Activated T-cell treated with anti-CD3 and anti-CD28 coated beads, Interleukin-2, amount 50 U/mL, for 4 hours (primary cell): ENCODE results near the gene EDIL3. TPM values are rescaled to one million over a fixed set of nuclear protein-coding genes. Genes with fewer than 3 reads are reported as not detected.
"Not testable (repeated sequence)": the region's sequence is repeated elsewhere in the genome, so short reads cannot be mapped to it uniquely, and the experiment has no call there.

ENCODE experiments used
- ATAC-seq, 2 donors: fragments of 200-7000 bp; cut with Tn5 transposase; one replicate each; pipeline ENCODE4 v1.10.0; 2021
- DNase-seq: peaks from one replicate; pipeline ENCODE4 v3.0.0-alpha.2; 2020
- H3K27me3 Mint-ChIP-seq: one replicate; pipeline ENCODE4 v1.8.0; 2021; ENCODE audit warnings: low read depth, mixed read lengths
- H3K36me3 Mint-ChIP-seq: one replicate; pipeline ENCODE4 v1.8.0; 2022; ENCODE audit warnings: mixed read lengths; ENCODE audit not compliant: insufficient read depth
- H3K4me1 Mint-ChIP-seq: one replicate; pipeline ENCODE4 v1.8.0; 2021; ENCODE audit warnings: low read depth, mixed read lengths
- H3K4me3 Mint-ChIP-seq: one replicate; pipeline ENCODE4 v1.8.0; 2021; ENCODE audit warnings: mild to moderate bottlenecking, moderate library complexity, mixed read lengths
- H3K9me3 Mint-ChIP-seq: one replicate; pipeline ENCODE4 v1.8.0; 2021; ENCODE audit warnings: mixed read lengths
- total RNA-seq, 3 donors: library from RNA; stranded (reverse); gene quantifications; one replicate each; pipeline ENCODE4 v1.2.1, GENCODE V29; 2021

EDIL3 gene
- total RNA-seq, 3 donors from 2014 or later, result 0.15 to 0.27 TPM; not detected in 1

- no peak for DNase-seq
- Mint-ChIP-seq H3K4me3 (no peak overlapping the region), H3K4me1 (no peaks in the 10 kb centered on the region), H3K27me3 (no peaks in the 10 kb centered on the region), H3K36me3 (no peaks in the 10 kb centered on the region), H3K9me3 (peaks cover 5% of the 10 kb centered on the region)
- no peak for ATAC-seq
These were observed 199.8 kb downstream of the EDIL3 start for GRCh38 chr5:84184857-84185256.

- peaks cover 5% of the 10 kb centered on the region for H3K9me3 Mint-ChIP-seq
- no peak for ATAC-seq
- H3K27me3 Mint-ChIP-seq, result no peaks in the 10 kb centered on the region
- H3K36me3 Mint-ChIP-seq, result no peaks in the 10 kb centered on the region
- H3K4me1 Mint-ChIP-seq, result no peaks in the 10 kb centered on the region
- H3K4me3 Mint-ChIP-seq, result no peak overlapping the region
- no peak for DNase-seq
These were observed 203.6 kb downstream of the EDIL3 start for GRCh38 chr5:84181093-84181492.

- Mint-ChIP-seq H3K9me3 (peaks cover 5% of the 10 kb centered on the region), H3K27me3 (no peaks in the 10 kb centered on the region), H3K4me1 (no peaks in the 10 kb centered on the region), H3K36me3 (no peaks in the 10 kb centered on the region), H3K4me3 (no peak overlapping the region)
- ATAC-seq, result no peak
- no peak for DNase-seq
These were observed 215.8 kb downstream of the EDIL3 start for GRCh38 chr5:84168841-84169240.

- Mint-ChIP-seq H3K36me3 (no peaks in the 10 kb centered on the region), H3K4me3 (no peak overlapping the region)
- ATAC-seq, result no peak
These were observed 221.0 kb downstream of the EDIL3 start for GRCh38 chr5:84163671-84164070.

GRCh38 chr5:84162695-84163094 is 222.0 kb downstream of the EDIL3 start:
- no peak overlapping the region for H3K4me3 Mint-ChIP-seq
- H3K27me3 Mint-ChIP-seq, result no peaks in the 10 kb centered on the region
- ATAC-seq, result no peak
- H3K4me1 Mint-ChIP-seq, result no peaks in the 10 kb centered on the region
- no peaks in the 10 kb centered on the region for H3K36me3 Mint-ChIP-seq
- H3K9me3 Mint-ChIP-seq, result peaks cover 3% of the 10 kb centered on the region
- no peak for DNase-seq

More at GRCh38 chr5:84163671-84164070, 221.0 kb downstream of the EDIL3 start:
- Mint-ChIP-seq H3K4me1 (no peaks in the 10 kb centered on the region), H3K9me3 (peaks cover 3% of the 10 kb centered on the region), H3K27me3 (no peaks in the 10 kb centered on the region)
- no peak for DNase-seq

- not testable (repeated sequence) for H3K4me1 Mint-ChIP-seq, H3K36me3 Mint-ChIP-seq, DNase-seq, H3K9me3 Mint-ChIP-seq, H3K27me3 Mint-ChIP-seq, H3K4me3 Mint-ChIP-seq, ATAC-seq
These were observed 224.0 kb downstream of the EDIL3 start for GRCh38 chr5:84160650-84161049.

- ATAC-seq, result no peak
- DNase-seq, result no peak
- Mint-ChIP-seq H3K4me1 (no peaks in the 10 kb centered on the region), H3K36me3 (no peaks in the 10 kb centered on the region), H3K27me3 (no peaks in the 10 kb centered on the region), H3K9me3 (peaks cover 3% of the 10 kb centered on the region), H3K4me3 (no peak overlapping the region)
These were observed 235.6 kb downstream of the EDIL3 start for GRCh38 chr5:84149094-84149493.

- H3K4me1 Mint-ChIP-seq, result no peaks in the 10 kb centered on the region
- no peak for ATAC-seq
- H3K9me3 Mint-ChIP-seq, result peaks cover 3% of the 10 kb centered on the region
- no peaks in the 10 kb centered on the region for H3K27me3 Mint-ChIP-seq
- H3K36me3 Mint-ChIP-seq, result no peaks in the 10 kb centered on the region
- no peak for DNase-seq
- no peak overlapping the region for H3K4me3 Mint-ChIP-seq
These were observed 236.0 kb downstream of the EDIL3 start for GRCh38 chr5:84148651-84149050.

GRCh38 chr5:84137541-84137940 is 247.1 kb downstream of the EDIL3 start:
- H3K4me3 Mint-ChIP-seq, result no peak overlapping the region

GRCh38 chr5:84131372-84131771 is 253.3 kb downstream of the EDIL3 start:
- no peaks in the 10 kb centered on the region for H3K27me3 Mint-ChIP-seq
- ATAC-seq (no peak), DNase-seq (no peak)
- H3K36me3 Mint-ChIP-seq, result no peaks in the 10 kb centered on the region
- H3K9me3 Mint-ChIP-seq, result no peaks in the 10 kb centered on the region
- no peak overlapping the region for H3K4me3 Mint-ChIP-seq
- no peaks in the 10 kb centered on the region for H3K4me1 Mint-ChIP-seq

More at GRCh38 chr5:84137541-84137940, 247.1 kb downstream of the EDIL3 start:
- Mint-ChIP-seq H3K27me3 (no peaks in the 10 kb centered on the region), H3K36me3 (no peaks in the 10 kb centered on the region), H3K9me3 (no peaks in the 10 kb centered on the region), H3K4me1 (no peaks in the 10 kb centered on the region)
- ATAC-seq (no peak), DNase-seq (no peak)

- H3K27me3 Mint-ChIP-seq, result no peaks in the 10 kb centered on the region
- H3K9me3 Mint-ChIP-seq, result no peaks in the 10 kb centered on the region
- H3K4me3 Mint-ChIP-seq, result no peak overlapping the region
- no peaks in the 10 kb centered on the region for H3K36me3 Mint-ChIP-seq
- DNase-seq (no peak), ATAC-seq (no peak)
- H3K4me1 Mint-ChIP-seq, result no peaks in the 10 kb centered on the region
These were observed 254.6 kb downstream of the EDIL3 start for GRCh38 chr5:84130006-84130580.

GRCh38 chr5:84125216-84125615 is 259.5 kb downstream of the EDIL3 start:
- ATAC-seq, result no peak
- Mint-ChIP-seq H3K4me1 (no peaks in the 10 kb centered on the region), H3K27me3 (no peaks in the 10 kb centered on the region), H3K9me3 (no peaks in the 10 kb centered on the region), H3K36me3 (no peaks in the 10 kb centered on the region), H3K4me3 (no peak overlapping the region)
- no peak for DNase-seq

- H3K9me3 Mint-ChIP-seq, result no peaks in the 10 kb centered on the region
- no peak for DNase-seq
- no peaks in the 10 kb centered on the region for H3K4me1 Mint-ChIP-seq
- H3K4me3 Mint-ChIP-seq, result no peak overlapping the region
- H3K27me3 Mint-ChIP-seq, result no peaks in the 10 kb centered on the region
- H3K36me3 Mint-ChIP-seq, result no peaks in the 10 kb centered on the region
- no peak for ATAC-seq
These were observed 265.4 kb downstream of the EDIL3 start for GRCh38 chr5:84119252-84119651.

GRCh38 chr5:84118551-84118950 is 266.1 kb downstream of the EDIL3 start:
- H3K4me1 Mint-ChIP-seq, result no peaks in the 10 kb centered on the region
- no peaks in the 10 kb centered on the region for H3K9me3 Mint-ChIP-seq
- no peaks in the 10 kb centered on the region for H3K36me3 Mint-ChIP-seq
- no peak overlapping the region for H3K4me3 Mint-ChIP-seq
- DNase-seq, result no peak
- no peaks in the 10 kb centered on the region for H3K27me3 Mint-ChIP-seq
- ATAC-seq, result no peak

- H3K9me3 Mint-ChIP-seq, result peaks cover 7% of the 10 kb centered on the region
- H3K4me3 Mint-ChIP-seq, result no peak overlapping the region
- no peaks in the 10 kb centered on the region for H3K36me3 Mint-ChIP-seq
- no peak for DNase-seq
- ATAC-seq, result no peak
- no peaks in the 10 kb centered on the region for H3K27me3 Mint-ChIP-seq
- H3K4me1 Mint-ChIP-seq, result no peaks in the 10 kb centered on the region
These were observed 269.0 kb downstream of the EDIL3 start for GRCh38 chr5:84115727-84116126.
